Aorta (tissue), 5 donors: ENCODE measurements around the gene SLC35F1. TPM values are rescaled to one million over a fixed set of nuclear protein-coding genes. Genes with fewer than 3 reads are reported as not detected.

Source experiments
- ATAC-seq: fragments of 200-7000 bp; cut with Tn5 transposase; one replicate; pipeline ENCODE4 v1.9.1; 2022; ENCODE audit warnings: moderate library complexity; ENCODE audit not compliant: low FRiP score
- DNase-seq, 2 donors: peaks; one replicate each; pipeline ENCODE4 v3.0.0-alpha.2; 2020
- H3K27ac ChIP-seq, 2 donors: one replicate each; pipeline ENCODE4 v1.5.1; 2013; ENCODE audit warnings: low read length in 2 of 2, mild to moderate bottlenecking in 2 of 2, moderate library complexity in 2 of 2, control low read depth in 1 of 2, inconsistent platforms in 1 of 2, low read depth in 1 of 2
- H3K27me3 ChIP-seq, 2 donors: one replicate each; pipeline ENCODE4 v1.6.1; 2013; ENCODE audit warnings: control low read depth in 1 of 2, low read length in 1 of 2, mild to moderate bottlenecking in 1 of 2, moderate library complexity in 1 of 2; ENCODE audit not compliant: insufficient read depth in 2 of 2, control insufficient read depth in 1 of 2
- H3K36me3 ChIP-seq, 2 donors: one replicate each; pipeline ENCODE4 v1.6.1; 2013; ENCODE audit warnings: control low read depth in 1 of 2, low read length in 1 of 2, mild to moderate bottlenecking in 1 of 2; ENCODE audit not compliant: insufficient read depth in 2 of 2, control insufficient read depth in 1 of 2
- H3K4me1 ChIP-seq, 2 donors: one replicate each; pipeline ENCODE4 v1.6.1; 2013; ENCODE audit warnings: low read length in 2 of 2, control low read depth in 1 of 2, mild to moderate bottlenecking in 1 of 2, moderate library complexity in 1 of 2; ENCODE audit not compliant: insufficient read depth in 2 of 2, control insufficient read depth in 1 of 2
- H3K4me3 ChIP-seq, 2 donors: one replicate each; pipeline ENCODE4 v1.5.1; 2013; ENCODE audit warnings: low read length in 2 of 2, control low read depth in 1 of 2, mild to moderate bottlenecking in 1 of 2
- H3K9me3 ChIP-seq: one replicate; pipeline ENCODE4 v1.6.1; 2013; ENCODE audit warnings: mild to moderate bottlenecking, low read length; ENCODE audit not compliant: control insufficient read depth
- WGBS, 2 donors: extraction: QIAGEN DNeasy Blood & Tissue Kit; methylation state at CpG; one replicate each; pipeline ENCODE4 v1.1.7; 2013; 5-methylcytosine and 5-hydroxymethylcytosine counted together
- intact Hi-C, 2 donors: fragments of 100-400 bp; cut with DNase I; formaldehyde crosslinking; loops; one replicate each; pipeline versions ENCODE4 v1.14.2 to v1.15.0; 2022
- polyA plus RNA-seq, 2 donors: library from polyadenylated mRNA; stranded (reverse); fragments of 200-250 nt; gene quantifications; one replicate each; pipeline ENCODE4 v1.2.3, GENCODE V29; 2013
- total RNA-seq, 2 donors: library from RNA; stranded (reverse); fragmentation: NEBNext Ultra II Directional; extraction: Animal tissue kit (Norgen Biotek cat#: 25700); gene quantifications; one replicate each; pipeline ENCODE4 v1.2.1, GENCODE V29; 2021
- donor health status: healthy with polysubstance abuse.
- donor health status: Bipolar disorder and iron deficiency.
- donor health status: DM: no; HTN: no; CAD: no.
- donor health status: DM: no; HTN: no; CAD: no.
- donor health status: DM: yes; HTN: yes; CAD: no.

Gene SLC35F1
- total and polyA plus RNA-seq, 4 donors: 0.59 to 1.9 (median 1.2) TPM

GRCh38 chr6:118134206-118134605 is 227.1 kb downstream of the SLC35F1 start:
- intact Hi-C loops: no loop called here
- ATAC-seq: no peak

GRCh38 chr6:118134736-118135135 is 227.7 kb downstream of the SLC35F1 start:
- no peak for DNase-seq
- no peak for ATAC-seq
- no peaks in the 10 kb centered on the region for H3K9me3 ChIP-seq
- H3K27me3 ChIP-seq: no peaks in the 10 kb centered on the region
- H3K4me3 ChIP-seq: no peak overlapping the region
- 53% methylated on average over 5 of the region's 5 CpGs for WGBS, 2 donors
- H3K4me1 ChIP-seq: no peaks in the 10 kb centered on the region
- intact Hi-C loops: no loop called here
- no peaks in the 10 kb centered on the region for H3K36me3 ChIP-seq
- H3K27ac ChIP-seq: no peak overlapping the region

More at GRCh38 chr6:118134206-118134605, 227.1 kb downstream of the SLC35F1 start:
- 77% methylated on average over 2 of the region's 2 CpGs for WGBS, 2 donors
- Histone ChIP-seq H3K4me1 (no peaks in the 10 kb centered on the region), H3K36me3 (no peaks in the 10 kb centered on the region), H3K9me3 (no peaks in the 10 kb centered on the region), H3K4me3 (no peak overlapping the region), H3K27me3 (no peaks in the 10 kb centered on the region), H3K27ac (no peak overlapping the region)
- no peak for DNase-seq

- 74 to 76% methylated on average over 2 of the region's 2 CpGs for WGBS, 2 donors
- Histone ChIP-seq H3K27ac (no peak overlapping the region), H3K9me3 (no peaks in the 10 kb centered on the region), H3K4me1 (no peaks in the 10 kb centered on the region), H3K4me3 (no peak overlapping the region), H3K36me3 (no peaks in the 10 kb centered on the region), H3K27me3 (no peaks in the 10 kb centered on the region)
- DNase-seq (no peak), ATAC-seq (no peak)
- intact Hi-C loops: no loop called here
Measured at GRCh38 chr6:118135371-118135770, 228.3 kb downstream of the SLC35F1 start.

- no peak for DNase-seq
- ATAC-seq: no peak
- H3K27me3 ChIP-seq: no peaks in the 10 kb centered on the region
- no peaks in the 10 kb centered on the region for H3K4me1 ChIP-seq
- 98 to 100% methylated on average over 1 of the region's 1 CpG for WGBS, 2 donors
- no peaks in the 10 kb centered on the region for H3K9me3 ChIP-seq
- no peak overlapping the region for H3K27ac ChIP-seq
- no peak overlapping the region for H3K4me3 ChIP-seq
- H3K36me3 ChIP-seq: no peaks in the 10 kb centered on the region
- intact Hi-C loops: no loop called here
Measured at GRCh38 chr6:118141211-118141610, 234.1 kb downstream of the SLC35F1 start.

- no peaks in the 10 kb centered on the region for H3K4me1 ChIP-seq
- no peak overlapping the region for H3K4me3 ChIP-seq
- H3K27me3 ChIP-seq: no peaks in the 10 kb centered on the region
- DNase-seq (no peak), ATAC-seq (no peak)
- intact Hi-C loops: no loop called here
- no peak overlapping the region for H3K27ac ChIP-seq
- H3K9me3 ChIP-seq: no peaks in the 10 kb centered on the region
- WGBS, 2 donors: 56 to 64% methylated on average over 1 of the region's 1 CpG
- no peaks in the 10 kb centered on the region for H3K36me3 ChIP-seq
Measured at GRCh38 chr6:118146584-118146983, 239.5 kb downstream of the SLC35F1 start.

- Histone ChIP-seq H3K27me3 (no peaks in the 10 kb centered on the region), H3K9me3 (no peaks in the 10 kb centered on the region), H3K4me1 (no peaks in the 10 kb centered on the region), H3K4me3 (no peak overlapping the region), H3K27ac (no peak overlapping the region), H3K36me3 (no peaks in the 10 kb centered on the region)
- no peak for DNase-seq
- ATAC-seq: no peak
- intact Hi-C loops: no loop called here
- WGBS, 2 donors: 78 to 79% methylated on average over 5 of the region's 5 CpGs
Measured at GRCh38 chr6:118147511-118147910, 240.4 kb downstream of the SLC35F1 start.

GRCh38 chr6:118148561-118148960 is 241.5 kb downstream of the SLC35F1 start:
- H3K27me3 ChIP-seq: no peaks in the 10 kb centered on the region
- ATAC-seq: no peak
- 71 to 72% methylated on average over 2 of the region's 2 CpGs for whole genome bisulfite sequencing, 2 donors
- no peaks in the 10 kb centered on the region for H3K4me1 ChIP-seq
- no peak overlapping the region for H3K27ac ChIP-seq
- intact Hi-C loops: no loop called here
- no peaks in the 10 kb centered on the region for H3K9me3 ChIP-seq
- H3K36me3 ChIP-seq: no peaks in the 10 kb centered on the region
- no peak for DNase-seq
- H3K4me3 ChIP-seq: no peak overlapping the region

GRCh38 chr6:118152524-118152923 is 245.5 kb downstream of the SLC35F1 start:
- intact Hi-C loops: no loop called here
- Histone ChIP-seq H3K27me3 (no peaks in the 10 kb centered on the region), H3K9me3 (no peaks in the 10 kb centered on the region), H3K4me1 (no peaks in the 10 kb centered on the region), H3K27ac (no peak overlapping the region), H3K36me3 (no peaks in the 10 kb centered on the region), H3K4me3 (no peak overlapping the region)
- ATAC-seq (no peak), DNase-seq (no peak)

- no peak overlapping the region for H3K27ac ChIP-seq
- H3K4me1 ChIP-seq: no peaks in the 10 kb centered on the region
- no peak for DNase-seq
- ATAC-seq: no peak
- no peaks in the 10 kb centered on the region for H3K36me3 ChIP-seq
- H3K9me3 ChIP-seq: no peaks in the 10 kb centered on the region
- 36 to 56% methylated on average over 1 of the region's 1 CpG for WGBS, 2 donors
- intact Hi-C loops: no loop called here
- peaks cover 0 to 1% of the 10 kb centered on the region in 2 donors for H3K27me3 ChIP-seq
- no peak overlapping the region for H3K4me3 ChIP-seq
Measured at GRCh38 chr6:118161343-118161742, 254.3 kb downstream of the SLC35F1 start.
